Breast epithelium (tissue), 3 donors: ENCODE data around the gene AMPD1.

Experiments used
- POLR2A ChIP-seq: fragments of 450-650 bp; IDR thresholded peaks from one replicate; pipeline ENCODE4 v1.6.1; 2016; ENCODE audit warnings: antibody characterized with exemption, mild to moderate bottlenecking, moderate library complexity
- POLR2AphosphoS5 ChIP-seq, 3 donors: sonication (generic); formaldehyde crosslinking; IDR thresholded peaks; one replicate each; pipeline ENCODE4 v1.6.1; 2017; ENCODE audit warnings: antibody characterized with exemption in 3 of 3
- TF ChIP-seq, protein P1 (sequence below), 3 donors: fragments of 450-650 bp; IDR thresholded peaks; one replicate each; pipeline ENCODE4 v1.5.1; 2016 to 2017; ENCODE audit warnings: antibody characterized with exemption in 3 of 3, mild to moderate bottlenecking in 3 of 3, moderate library complexity in 3 of 3

GRCh38 chr1:114716304-114717170 lies 21.2 kb upstream of the AMPD1 start, which contains the start of gene NRAS:
- TF ChIP-seq, protein P1, sequence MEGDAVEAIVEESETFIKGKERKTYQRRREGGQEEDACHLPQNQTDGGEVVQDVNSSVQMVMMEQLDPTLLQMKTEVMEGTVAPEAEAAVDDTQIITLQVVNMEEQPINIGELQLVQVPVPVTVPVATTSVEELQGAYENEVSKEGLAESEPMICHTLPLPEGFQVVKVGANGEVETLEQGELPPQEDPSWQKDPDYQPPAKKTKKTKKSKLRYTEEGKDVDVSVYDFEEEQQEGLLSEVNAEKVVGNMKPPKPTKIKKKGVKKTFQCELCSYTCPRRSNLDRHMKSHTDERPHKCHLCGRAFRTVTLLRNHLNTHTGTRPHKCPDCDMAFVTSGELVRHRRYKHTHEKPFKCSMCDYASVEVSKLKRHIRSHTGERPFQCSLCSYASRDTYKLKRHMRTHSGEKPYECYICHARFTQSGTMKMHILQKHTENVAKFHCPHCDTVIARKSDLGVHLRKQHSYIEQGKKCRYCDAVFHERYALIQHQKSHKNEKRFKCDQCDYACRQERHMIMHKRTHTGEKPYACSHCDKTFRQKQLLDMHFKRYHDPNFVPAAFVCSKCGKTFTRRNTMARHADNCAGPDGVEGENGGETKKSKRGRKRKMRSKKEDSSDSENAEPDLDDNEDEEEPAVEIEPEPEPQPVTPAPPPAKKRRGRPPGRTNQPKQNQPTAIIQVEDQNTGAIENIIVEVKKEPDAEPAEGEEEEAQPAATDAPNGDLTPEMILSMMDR (IDR thresholded peaks at IDR 0.05), result no peak
- TF ChIP-seq POLR2AphosphoS5 (IDR thresholded peaks at IDR 0.05), result peak; percentile 84 to 92 (median 85)
- peak; percentile 23 for TF ChIP-seq POLR2A
